Choroid plexus epithelial cell (primary cell): ENCODE data around the gene AHRR.

Source experiments
- DNase-seq: peaks from one replicate; pipeline ENCODE4 v3.0.0-alpha.2; 2010; ENCODE audit warnings: low read depth
- H3K4me3 ChIP-seq: 2 replicates; pipeline ENCODE4 v1.5.1; 2011; ENCODE audit warnings: low read depth, mild to moderate bottlenecking, control low read depth, low read length, moderate library complexity
- CTCF ChIP-seq: conservative IDR thresholded peaks from 2 replicates; pipeline ENCODE4 v1.5.1; 2011; ENCODE audit warnings: low read depth, mild to moderate bottlenecking, control low read depth, inconsistent platforms, low read length, moderate library complexity

Gene AHRR

DNA sequence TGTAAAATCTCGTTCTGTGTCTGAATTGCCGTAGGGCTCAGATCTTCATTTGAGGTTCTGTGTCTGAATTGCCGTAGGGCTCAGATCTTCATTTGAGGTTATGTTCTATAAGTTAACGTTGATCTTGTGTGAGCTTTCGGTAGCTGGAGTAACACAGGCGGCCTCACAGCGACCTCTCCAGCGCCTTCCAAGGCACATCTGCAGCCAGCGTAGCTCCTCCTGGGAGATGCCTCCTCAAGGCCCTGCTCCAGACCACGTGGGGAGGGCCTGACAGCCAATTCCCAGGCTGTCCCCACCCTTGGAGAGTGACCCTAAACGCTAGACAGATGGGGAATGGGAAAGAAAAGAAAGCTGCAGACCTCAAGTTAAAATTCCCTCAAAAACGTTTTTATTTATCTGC, 8.7 kb upstream of the AHRR start:
- no peak for TF ChIP-seq CTCF
- DNase-seq, result no peak
- no peak overlapping the region for H3K4me3 ChIP-seq

GRCh38 chr5:313265-313664, 8.2 kb upstream of the AHRR start:
- no peak overlapping the region for H3K4me3 ChIP-seq
- no peak for TF ChIP-seq CTCF
- no peak for DNase-seq

- DNase-seq, result no peak
- no peak for TF ChIP-seq CTCF
- no peak overlapping the region for H3K4me3 ChIP-seq
Measured at GRCh38 chr5:313806-314376, 7.6 kb upstream of the AHRR start.

DNA sequence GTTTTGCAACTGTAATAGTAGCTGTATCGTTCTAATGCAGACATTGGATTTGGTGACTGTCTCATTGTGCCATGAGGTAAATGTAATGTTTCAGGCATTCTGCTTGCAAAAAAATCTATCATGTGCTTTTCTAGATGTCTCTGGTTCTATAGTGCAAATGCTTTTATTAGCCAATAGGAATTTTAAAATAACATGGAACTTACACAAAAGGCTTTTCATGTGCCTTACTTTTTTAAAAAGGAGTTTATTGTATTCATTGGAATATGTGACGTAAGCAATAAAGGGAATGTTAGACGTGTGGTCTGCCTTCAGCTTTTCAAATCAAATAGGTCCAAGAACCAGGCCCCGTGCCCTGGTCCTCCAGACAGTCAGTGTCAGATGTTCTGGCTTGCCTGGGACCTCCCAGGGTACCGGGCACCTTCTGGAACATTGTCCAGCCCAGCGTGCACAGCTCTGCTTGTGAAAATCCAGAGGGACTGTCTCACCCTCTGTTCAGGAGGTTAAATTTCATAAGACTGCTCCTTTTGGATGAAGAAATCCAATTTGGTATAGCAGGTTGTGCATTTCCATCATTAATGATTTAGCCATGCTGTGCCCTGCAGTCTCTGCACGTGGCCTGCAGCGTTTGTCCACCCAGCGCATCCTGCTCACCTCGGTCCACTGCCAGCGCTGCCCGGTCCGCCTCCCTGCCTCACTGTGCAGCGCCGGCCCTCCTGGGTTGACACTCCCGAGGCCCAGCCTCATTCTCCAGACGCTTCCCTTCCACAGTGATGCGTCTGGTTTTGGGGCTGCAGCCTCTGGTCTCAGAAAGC, 6.6 kb upstream of the AHRR start:
- no peak for DNase-seq
- no peak overlapping the region for H3K4me3 ChIP-seq
- TF ChIP-seq CTCF, result no peak

- H3K4me3 ChIP-seq, result no peak overlapping the region
Measured at GRCh38 chr5:315488-316209, 5.9 kb upstream of the AHRR start.

More at GRCh38 chr5:315488-316209, 5.9 kb upstream of the AHRR start:
- no peak for TF ChIP-seq CTCF
- no peak for DNase-seq
